Astrocyte (in vitro differentiated cells and primary cell): ENCODE data around the gene ZNF189. TPM values are rescaled to one million over a fixed set of nuclear protein-coding genes. Genes with fewer than 3 reads are reported as not detected.
A peak's percentile ranks its signal among the peaks of the same experiment; 100 is the strongest.

Experiments
- DNase-seq: peaks from one replicate; pipeline ENCODE4 v3.0.0-alpha.2; 2010; ENCODE audit warnings: low read depth
- FAIRE-seq: peaks from 2 replicates; lab custom pipeline; 2011; peaks lifted over from hg19 to GRCh38; lab: Jason Lieb, UNC
- H2AFZ ChIP-seq: 2 replicates; pipeline ENCODE4 v1.6.0; 2012; ENCODE audit warnings: low read depth, low read length, inconsistent platforms
- H3K27ac ChIP-seq: 2 replicates; pipeline ENCODE4 v1.5.1; 2011; ENCODE audit warnings: low read depth, low read length, inconsistent platforms
- H3K27me3 ChIP-seq: 2 replicates; pipeline ENCODE4 v1.6.0; 2011; ENCODE audit warnings: low read length, inconsistent platforms; ENCODE audit not compliant: insufficient read depth
- H3K36me3 ChIP-seq: 2 replicates; pipeline ENCODE4 v1.5.1; 2011; ENCODE audit warnings: low read length, inconsistent platforms; ENCODE audit not compliant: insufficient read depth
- H3K4me1 ChIP-seq: 2 replicates; pipeline ENCODE4 v1.5.1; 2011; ENCODE audit warnings: low read length, inconsistent platforms; ENCODE audit not compliant: insufficient read depth
- H3K4me2 ChIP-seq: 2 replicates; pipeline ENCODE4 v1.6.0; 2012; ENCODE audit warnings: low read length, inconsistent platforms
- H3K4me3 ChIP-seq: 2 replicates; pipeline ENCODE4 v1.5.1; 2011; ENCODE audit warnings: low read depth, mild to moderate bottlenecking, low read length, inconsistent platforms; ENCODE audit not compliant: insufficient read depth
- H3K79me2 ChIP-seq: 2 replicates; pipeline ENCODE4 v1.6.0; 2012; ENCODE audit warnings: mild to moderate bottlenecking, low read length, inconsistent platforms; ENCODE audit not compliant: insufficient read depth
- H3K9ac ChIP-seq: 2 replicates; pipeline ENCODE4 v1.6.0; 2012; ENCODE audit warnings: mild to moderate bottlenecking, low read length, inconsistent platforms
- H3K9me3 ChIP-seq: 2 replicates; pipeline ENCODE4 v1.5.1; 2012; ENCODE audit warnings: low read depth, mild to moderate bottlenecking, low read length, inconsistent platforms; ENCODE audit not compliant: insufficient read depth
- H4K20me1 ChIP-seq: 2 replicates; pipeline ENCODE4 v1.6.0; 2012; ENCODE audit warnings: low read length, inconsistent platforms; ENCODE audit not compliant: insufficient read depth
- H3K27ac Mint-ChIP-seq: one replicate; pipeline ENCODE4 v1.8.0; 2021; ENCODE audit warnings: mild to moderate bottlenecking, mixed read lengths; ENCODE audit not compliant: unreplicated experiment
- H3K27me3 Mint-ChIP-seq: one replicate; pipeline ENCODE4 v1.8.0; 2021; ENCODE audit warnings: low read depth, mixed read lengths; ENCODE audit not compliant: unreplicated experiment
- H3K36me3 Mint-ChIP-seq: one replicate; pipeline ENCODE4 v1.8.0; 2021; ENCODE audit warnings: low read depth, mixed read lengths; ENCODE audit not compliant: unreplicated experiment
- H3K4me1 Mint-ChIP-seq: one replicate; pipeline ENCODE4 v1.8.0; 2021; ENCODE audit warnings: low read depth, mixed read lengths; ENCODE audit not compliant: unreplicated experiment
- H3K4me3 Mint-ChIP-seq: one replicate; pipeline ENCODE4 v1.8.0; 2021; ENCODE audit warnings: mild to moderate bottlenecking, moderate library complexity, mixed read lengths; ENCODE audit not compliant: unreplicated experiment
- H3K9me3 Mint-ChIP-seq: one replicate; pipeline ENCODE4 v1.8.0; 2021; ENCODE audit warnings: mild to moderate bottlenecking, mixed read lengths; ENCODE audit not compliant: unreplicated experiment
- CTCF ChIP-seq: IDR thresholded peaks from 2 replicates; pipeline ENCODE4 v1.5.1; 2011; ENCODE audit warnings: low read depth, mild to moderate bottlenecking, inconsistent platforms, low read length, moderate library complexity; ENCODE audit not compliant: insufficient read depth
- EZH2 ChIP-seq: IDR thresholded peaks from 2 replicates; pipeline ENCODE4 v1.6.1; 2012; ENCODE audit warnings: mild to moderate bottlenecking, low read length, inconsistent platforms; ENCODE audit not compliant: insufficient read depth
- total RNA-seq: library from RNA; stranded (reverse); gene quantifications from 2 replicates; pipeline ENCODE4 v1.2.1, GENCODE V29; 2021

ZNF189 gene
- total RNA-seq, 1 donor from 2014 or later = 16.8 TPM

DNA sequence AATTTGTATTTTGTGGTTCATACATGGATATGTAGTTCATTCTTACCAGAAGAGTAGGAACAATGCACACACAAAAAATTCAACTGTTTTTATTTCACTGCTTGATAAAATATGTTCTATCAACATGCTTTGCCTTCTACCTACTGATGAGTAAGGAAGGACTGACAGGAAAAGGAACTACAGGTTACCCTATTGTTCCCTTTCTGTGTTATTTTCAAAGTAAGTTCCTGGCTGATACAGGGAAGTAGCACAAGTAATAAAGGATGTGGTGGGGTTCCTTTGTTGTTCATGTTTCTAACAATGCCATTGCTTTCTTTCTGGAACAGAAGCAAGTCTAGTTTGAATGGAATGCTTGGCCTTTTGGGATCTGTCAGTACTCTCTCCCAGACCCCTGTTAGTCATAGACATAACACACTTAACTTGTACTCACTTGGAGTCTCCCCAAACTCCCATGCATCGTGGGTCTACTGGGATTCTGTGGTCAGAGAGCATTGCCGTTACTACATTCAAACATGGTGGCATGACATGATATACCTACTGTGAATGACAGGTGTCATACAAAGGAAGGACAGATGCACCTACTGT, 57.1 kb downstream of the ZNF189 start:
- no peak for FAIRE-seq
- no peak for TF ChIP-seq CTCF
- no peak for TF ChIP-seq EZH2
- peak overlapping the region; percentile 3 for H3K4me2 ChIP-seq
- peaks cover 12% of the 10 kb centered on the region for H3K9me3 Mint-ChIP-seq
- H3K79me2 ChIP-seq = no peaks in the 10 kb centered on the region
- peak overlapping the region; percentile 26 for H3K27ac Mint-ChIP-seq
- no peak overlapping the region for H3K9ac ChIP-seq
- H3K27ac ChIP-seq = no peak overlapping the region
- H3K36me3 ChIP-seq = no peaks in the 10 kb centered on the region
- peak; percentile 30 for DNase-seq
- no peaks in the 10 kb centered on the region for H3K27me3 ChIP-seq
- H3K36me3 Mint-ChIP-seq = no peaks in the 10 kb centered on the region
- peaks cover under 1% of the 10 kb centered on the region for H3K4me1 ChIP-seq
- no peak overlapping the region for H2AFZ ChIP-seq
- peaks cover 5% of the 10 kb centered on the region for H3K4me1 Mint-ChIP-seq
- H3K4me3 ChIP-seq = no peak overlapping the region
- no peaks in the 10 kb centered on the region for H3K27me3 Mint-ChIP-seq
- H3K4me3 Mint-ChIP-seq = no peak overlapping the region
- H3K9me3 ChIP-seq = no peaks in the 10 kb centered on the region
- H4K20me1 ChIP-seq = no peaks in the 10 kb centered on the region

GRCh38 chr9:101457003-101457402, 58.4 kb downstream of the ZNF189 start:
- H3K9me3 Mint-ChIP-seq = peaks cover 11% of the 10 kb centered on the region
- H3K9me3 ChIP-seq = no peaks in the 10 kb centered on the region
- H3K4me2 ChIP-seq = no peak overlapping the region
- peaks cover 5% of the 10 kb centered on the region for H3K4me1 Mint-ChIP-seq
- TF ChIP-seq CTCF = no peak
- no peak for TF ChIP-seq EZH2
- peaks cover 6% of the 10 kb centered on the region for H3K4me1 ChIP-seq
- no peaks in the 10 kb centered on the region for H3K79me2 ChIP-seq
- no peak overlapping the region for H2AFZ ChIP-seq
- H3K27ac ChIP-seq = no peak overlapping the region
- H4K20me1 ChIP-seq = no peaks in the 10 kb centered on the region
- DNase-seq = no peak
- H3K4me3 Mint-ChIP-seq = no peak overlapping the region
- no peaks in the 10 kb centered on the region for H3K27me3 Mint-ChIP-seq
- H3K36me3 ChIP-seq = no peaks in the 10 kb centered on the region
- no peaks in the 10 kb centered on the region for H3K27me3 ChIP-seq
- no peak overlapping the region for H3K4me3 ChIP-seq
- no peak overlapping the region for H3K9ac ChIP-seq
- FAIRE-seq = no peak
- no peak overlapping the region for H3K27ac Mint-ChIP-seq
- H3K36me3 Mint-ChIP-seq = no peaks in the 10 kb centered on the region

DNA sequence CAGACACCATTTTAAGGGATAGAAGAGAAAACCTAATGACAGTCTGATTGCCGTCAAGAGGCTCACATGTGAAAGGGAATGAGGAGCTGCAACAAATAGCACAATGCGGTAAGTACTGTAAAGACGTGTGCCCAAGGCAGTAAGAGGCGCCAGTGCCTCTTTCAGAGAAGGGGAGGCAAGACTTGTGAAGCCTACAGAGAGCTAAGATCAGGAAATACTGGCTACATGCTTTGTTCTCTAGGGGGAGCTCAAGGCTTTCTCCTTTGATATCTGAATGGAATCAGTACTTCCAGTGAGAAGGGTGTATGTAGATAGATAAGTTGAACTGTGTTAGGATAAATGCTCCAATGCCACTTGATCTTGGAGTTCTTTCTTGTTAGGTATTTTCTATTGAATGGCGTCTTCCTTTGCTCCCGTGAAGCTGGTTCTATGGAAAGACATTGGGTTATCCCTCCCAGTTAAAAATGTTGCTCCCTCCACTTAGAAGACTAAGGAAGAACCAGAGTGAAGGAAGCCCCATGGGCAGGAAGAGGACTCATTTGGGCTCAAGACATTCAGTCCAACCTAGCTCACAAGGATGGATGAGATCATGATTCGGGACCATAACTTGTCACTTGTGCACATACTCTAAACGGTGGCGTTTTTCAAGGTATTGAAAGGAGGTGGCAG, 60.4 kb downstream of the ZNF189 start:
- Mint-ChIP-seq H3K36me3 (no peaks in the 10 kb centered on the region), H3K27me3 (no peaks in the 10 kb centered on the region), H3K27ac (no peak overlapping the region), H3K4me3 (no peak overlapping the region), H3K9me3 (no peaks in the 10 kb centered on the region), H3K4me1 (peaks cover 13% of the 10 kb centered on the region)
- Histone ChIP-seq H3K79me2 (no peaks in the 10 kb centered on the region), H3K9me3 (no peaks in the 10 kb centered on the region), H4K20me1 (no peaks in the 10 kb centered on the region), H3K4me1 (peaks cover 10% of the 10 kb centered on the region), H3K27me3 (no peaks in the 10 kb centered on the region), H2AFZ (no peak overlapping the region), H3K4me2 (no peak overlapping the region), H3K36me3 (no peaks in the 10 kb centered on the region), H3K9ac (no peak overlapping the region), H3K4me3 (no peak overlapping the region), H3K27ac (no peak overlapping the region)
- peak; percentile 85 for TF ChIP-seq CTCF
- TF ChIP-seq EZH2 = no peak
- peak; percentile 78 for FAIRE-seq
- DNase-seq = peak; percentile 54
